Vagina (tissue), 2 donors: ENCODE data around the gene KPNB1.

ENCODE experiments used
- CTCF ChIP-seq, 3 experiments: fragments of 450-650 bp in 2 of 3; fragments of 200-600 bp in 1 of 3; sonication (generic) in 1 of 3; IDR thresholded peaks; one replicate each; pipeline ENCODE4 v1.5.1; 2017 to 2019; ENCODE audit warnings: antibody characterized with exemption in 3 of 3, mild to moderate bottlenecking in 2 of 3, moderate library complexity in 2 of 3
- POLR2A ChIP-seq, 2 donors: fragments of 450-650 bp; IDR thresholded peaks; one replicate each; pipeline ENCODE4 v1.6.1; 2017; ENCODE audit warnings: antibody characterized with exemption in 2 of 2, mild to moderate bottlenecking in 2 of 2, moderate library complexity in 2 of 2

- TF ChIP-seq POLR2A (IDR thresholded peaks at IDR 0.05) (no peak), CTCF (IDR thresholded peaks at IDR 0.05) (no peak)
Measured at GRCh38 chr17:47717979-47718621, 68.4 kb downstream of the KPNB1 start.
